ENCODE data around the gene CLEC20A.

DNA sequence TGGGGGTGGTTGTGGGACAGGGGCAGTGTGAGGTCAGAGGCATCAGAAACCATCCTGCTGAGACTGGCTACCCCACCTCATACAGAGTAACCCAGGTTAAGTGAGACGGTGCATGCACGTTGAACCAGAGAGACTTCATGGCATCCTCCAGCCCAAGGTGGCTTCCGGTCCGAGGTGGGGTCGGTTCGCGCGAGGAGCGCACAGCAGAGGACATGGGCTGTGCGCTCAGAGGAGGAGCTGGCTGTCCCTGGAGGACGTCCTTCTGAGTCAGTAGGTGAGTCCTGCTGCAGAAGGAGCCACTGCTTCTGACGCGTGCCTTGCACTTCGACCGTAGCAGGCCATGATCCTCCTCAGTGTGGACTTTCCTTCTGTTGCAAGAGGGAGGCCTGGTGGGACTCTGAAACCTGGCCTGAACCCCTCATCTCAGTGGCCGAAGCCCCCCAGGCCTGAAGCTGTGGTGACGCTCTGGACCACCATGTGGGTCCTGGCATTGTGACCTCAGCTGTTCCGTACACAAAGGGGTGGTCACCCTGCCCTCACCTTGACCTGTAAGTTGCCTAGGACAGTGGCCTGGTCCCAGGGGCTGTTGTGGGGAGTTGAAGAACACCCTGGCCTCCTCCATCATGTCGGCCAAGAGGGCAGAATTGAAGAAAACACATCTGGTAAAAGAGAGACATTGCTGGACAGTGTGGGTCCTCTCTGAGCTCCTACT, 16.0 kb upstream of the CLEC20A start, which contains the start of gene TEX35:
- no peak for TF ChIP-seq TAF1 (IDR thresholded peaks at IDR 0.05; ENCODE audit: borderline replicate concordance, insufficient read depth, low read length)
- TF ChIP-seq POLR2AphosphoS5 (IDR thresholded peaks at IDR 0.05; ENCODE audit: low read depth, low read length), result no peak
- TF ChIP-seq, protein P1, sequence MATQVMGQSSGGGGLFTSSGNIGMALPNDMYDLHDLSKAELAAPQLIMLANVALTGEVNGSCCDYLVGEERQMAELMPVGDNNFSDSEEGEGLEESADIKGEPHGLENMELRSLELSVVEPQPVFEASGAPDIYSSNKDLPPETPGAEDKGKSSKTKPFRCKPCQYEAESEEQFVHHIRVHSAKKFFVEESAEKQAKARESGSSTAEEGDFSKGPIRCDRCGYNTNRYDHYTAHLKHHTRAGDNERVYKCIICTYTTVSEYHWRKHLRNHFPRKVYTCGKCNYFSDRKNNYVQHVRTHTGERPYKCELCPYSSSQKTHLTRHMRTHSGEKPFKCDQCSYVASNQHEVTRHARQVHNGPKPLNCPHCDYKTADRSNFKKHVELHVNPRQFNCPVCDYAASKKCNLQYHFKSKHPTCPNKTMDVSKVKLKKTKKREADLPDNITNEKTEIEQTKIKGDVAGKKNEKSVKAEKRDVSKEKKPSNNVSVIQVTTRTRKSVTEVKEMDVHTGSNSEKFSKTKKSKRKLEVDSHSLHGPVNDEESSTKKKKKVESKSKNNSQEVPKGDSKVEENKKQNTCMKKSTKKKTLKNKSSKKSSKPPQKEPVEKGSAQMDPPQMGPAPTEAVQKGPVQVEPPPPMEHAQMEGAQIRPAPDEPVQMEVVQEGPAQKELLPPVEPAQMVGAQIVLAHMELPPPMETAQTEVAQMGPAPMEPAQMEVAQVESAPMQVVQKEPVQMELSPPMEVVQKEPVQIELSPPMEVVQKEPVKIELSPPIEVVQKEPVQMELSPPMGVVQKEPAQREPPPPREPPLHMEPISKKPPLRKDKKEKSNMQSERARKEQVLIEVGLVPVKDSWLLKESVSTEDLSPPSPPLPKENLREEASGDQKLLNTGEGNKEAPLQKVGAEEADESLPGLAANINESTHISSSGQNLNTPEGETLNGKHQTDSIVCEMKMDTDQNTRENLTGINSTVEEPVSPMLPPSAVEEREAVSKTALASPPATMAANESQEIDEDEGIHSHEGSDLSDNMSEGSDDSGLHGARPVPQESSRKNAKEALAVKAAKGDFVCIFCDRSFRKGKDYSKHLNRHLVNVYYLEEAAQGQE (IDR thresholded peaks at IDR 0.05; ENCODE audit: insufficient read depth in 1 of 2, low read depth in 2 of 2, low read length in 2 of 2), result no peak

Data from PFSK-1 (cell line).